ENCODE measurements around the gene CDADC1.
"Not testable (repeated sequence)": the region's sequence is repeated elsewhere in the genome, so short reads cannot be mapped to it uniquely, and the experiment has no call there.

GRCh38 chr13:49327145-49327544, 79.4 kb downstream of the CDADC1 start:
- TF ChIP-seq REST (IDR thresholded peaks at IDR 0.05; ENCODE audit: unreplicated experiment); EZH2phosphoT487 (IDR thresholded peaks at IDR 0.05; ENCODE audit: unreplicated experiment); POLR2AphosphoS5 (IDR thresholded peaks at IDR 0.05; ENCODE audit: low read depth); CREB1 (CRISPR knock-in tag; IDR thresholded peaks at IDR 0.05; ENCODE audit: low read depth); CTCF (conservative IDR thresholded peaks at IDR 0.05; ENCODE audit: low read depth in 2 of 2); EZH2 (IDR thresholded peaks at IDR 0.05; ENCODE audit: low read depth, unreplicated experiment); NANOG (IDR thresholded peaks at IDR 0.05; ENCODE audit: borderline replicate concordance): not testable (repeated sequence)
